ENCODE data around the gene DVL2.

Gene DVL2

GRCh38 chr17:7217113-7217987 is 17.0 kb downstream of the DVL2 start:
- H4K20me1 ChIP-seq (ENCODE audit: low read depth, low read length) = no peaks in the 10 kb centered on the region
- no peaks in the 10 kb centered on the region for H3K9me2 ChIP-seq (replicated peaks; ENCODE audit: insufficient read depth, low read length)
- H3K4me3 ChIP-seq (ENCODE audit: insufficient read depth, low read length, poor library complexity, severe bottlenecking) = no peak overlapping the region
- no peaks in the 10 kb centered on the region for H3K27me3 ChIP-seq (ENCODE audit: low read length)
- no peaks in the 10 kb centered on the region for H3K36me3 ChIP-seq (ENCODE audit: low read length)
- no peak overlapping the region for H2AFZ ChIP-seq (ENCODE audit: low read depth, low read length, severe bottlenecking)
- no peak overlapping the region for H3K27ac ChIP-seq (ENCODE audit: low read depth, low read length)
- no peaks in the 10 kb centered on the region for H3K9me3 ChIP-seq (ENCODE audit: insufficient read depth, low read length)
- H3F3A ChIP-seq (ENCODE audit: insufficient read depth) = peaks cover 12% of the 10 kb centered on the region; the same call in 1 of the 2 replicates
- H3K79me2 ChIP-seq (ENCODE audit: insufficient read depth, low read length) = no peaks in the 10 kb centered on the region
- H3K9ac ChIP-seq (ENCODE audit: low read length) = no peak overlapping the region
- H3K4me2 ChIP-seq (ENCODE audit: low read depth, low read length, poor library complexity, severe bottlenecking) = no peak overlapping the region
- TF ChIP-seq CTCF (IDR thresholded peaks at IDR 0.05; ENCODE audit: insufficient read depth, low read length, poor library complexity, severe bottlenecking) (no peak), EZH2phosphoT487 (conservative IDR thresholded peaks at IDR 0.05; ENCODE audit: low read length) (no peak)

- H3K4me2 ChIP-seq (ENCODE audit: low read depth, low read length, poor library complexity, severe bottlenecking) = no peak overlapping the region
These were observed 17.8 kb downstream of the DVL2 start for GRCh38 chr17:7216242-7217112.

GRCh38 chr17:7215652-7216180 is 18.6 kb downstream of the DVL2 start:
- no peak overlapping the region for H3K4me3 ChIP-seq (ENCODE audit: insufficient read depth, low read length, poor library complexity, severe bottlenecking)
- no peaks in the 10 kb centered on the region for H3K79me2 ChIP-seq (ENCODE audit: insufficient read depth, low read length)
- H3F3A ChIP-seq (ENCODE audit: insufficient read depth) = peaks cover 5% of the 10 kb centered on the region; the same call in 1 of the 2 replicates
- H2AFZ ChIP-seq (ENCODE audit: low read depth, low read length, severe bottlenecking) = no peak overlapping the region
- no peaks in the 10 kb centered on the region for H3K36me3 ChIP-seq (ENCODE audit: low read length)
- no peak overlapping the region for H3K4me2 ChIP-seq (ENCODE audit: low read depth, low read length, poor library complexity, severe bottlenecking)
- H3K9me3 ChIP-seq (ENCODE audit: insufficient read depth, low read length) = no peaks in the 10 kb centered on the region
- H3K27ac ChIP-seq (ENCODE audit: low read depth, low read length) = no peak overlapping the region
- no peak overlapping the region for H3K9ac ChIP-seq (ENCODE audit: low read length)
- no peaks in the 10 kb centered on the region for H3K27me3 ChIP-seq (ENCODE audit: low read length)
- H4K20me1 ChIP-seq (ENCODE audit: low read depth, low read length) = no peaks in the 10 kb centered on the region
- no peak for TF ChIP-seq EZH2phosphoT487 (conservative IDR thresholded peaks at IDR 0.05; ENCODE audit: low read length)
- no peak for TF ChIP-seq CTCF (IDR thresholded peaks at IDR 0.05; ENCODE audit: insufficient read depth, low read length, poor library complexity, severe bottlenecking)
- no peaks in the 10 kb centered on the region for H3K9me2 ChIP-seq (replicated peaks; ENCODE audit: insufficient read depth, low read length)

More at GRCh38 chr17:7216242-7217112, 17.8 kb downstream of the DVL2 start:
- no peaks in the 10 kb centered on the region for H3K27me3 ChIP-seq (ENCODE audit: low read length)
- no peak for TF ChIP-seq EZH2phosphoT487 (conservative IDR thresholded peaks at IDR 0.05; ENCODE audit: low read length)
- H2AFZ ChIP-seq (ENCODE audit: low read depth, low read length, severe bottlenecking) = no peak overlapping the region
- no peaks in the 10 kb centered on the region for H4K20me1 ChIP-seq (ENCODE audit: low read depth, low read length)
- no peaks in the 10 kb centered on the region for H3K9me3 ChIP-seq (ENCODE audit: insufficient read depth, low read length)
- no peak overlapping the region for H3K4me3 ChIP-seq (ENCODE audit: insufficient read depth, low read length, poor library complexity, severe bottlenecking)
- H3K9ac ChIP-seq (ENCODE audit: low read length) = no peak overlapping the region
- H3K9me2 ChIP-seq (replicated peaks; ENCODE audit: insufficient read depth, low read length) = no peaks in the 10 kb centered on the region
- H3F3A ChIP-seq (ENCODE audit: insufficient read depth) = peaks cover 11% of the 10 kb centered on the region; the same call in 1 of the 2 replicates
- no peak overlapping the region for H3K27ac ChIP-seq (ENCODE audit: low read depth, low read length)
- H3K36me3 ChIP-seq (ENCODE audit: low read length) = no peaks in the 10 kb centered on the region
- H3K79me2 ChIP-seq (ENCODE audit: insufficient read depth, low read length) = no peaks in the 10 kb centered on the region
